ENCODE data around the gene P2RY14.

GRCh38 chr3:151303751-151304150 is 25.4 kb upstream of the P2RY14 start:
- TF ChIP-seq, protein P1, sequence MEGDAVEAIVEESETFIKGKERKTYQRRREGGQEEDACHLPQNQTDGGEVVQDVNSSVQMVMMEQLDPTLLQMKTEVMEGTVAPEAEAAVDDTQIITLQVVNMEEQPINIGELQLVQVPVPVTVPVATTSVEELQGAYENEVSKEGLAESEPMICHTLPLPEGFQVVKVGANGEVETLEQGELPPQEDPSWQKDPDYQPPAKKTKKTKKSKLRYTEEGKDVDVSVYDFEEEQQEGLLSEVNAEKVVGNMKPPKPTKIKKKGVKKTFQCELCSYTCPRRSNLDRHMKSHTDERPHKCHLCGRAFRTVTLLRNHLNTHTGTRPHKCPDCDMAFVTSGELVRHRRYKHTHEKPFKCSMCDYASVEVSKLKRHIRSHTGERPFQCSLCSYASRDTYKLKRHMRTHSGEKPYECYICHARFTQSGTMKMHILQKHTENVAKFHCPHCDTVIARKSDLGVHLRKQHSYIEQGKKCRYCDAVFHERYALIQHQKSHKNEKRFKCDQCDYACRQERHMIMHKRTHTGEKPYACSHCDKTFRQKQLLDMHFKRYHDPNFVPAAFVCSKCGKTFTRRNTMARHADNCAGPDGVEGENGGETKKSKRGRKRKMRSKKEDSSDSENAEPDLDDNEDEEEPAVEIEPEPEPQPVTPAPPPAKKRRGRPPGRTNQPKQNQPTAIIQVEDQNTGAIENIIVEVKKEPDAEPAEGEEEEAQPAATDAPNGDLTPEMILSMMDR (IDR thresholded peaks at IDR 0.05; ENCODE audit: extremely low read depth in 1 of 2, insufficient read depth in 1 of 2, low read depth in 1 of 2, low read length in 2 of 2): no peak
- TF ChIP-seq POLR2A (IDR thresholded peaks at IDR 0.05; ENCODE audit: low read depth, low read length): no peak
- no peak for TF ChIP-seq POLR2AphosphoS5 (IDR thresholded peaks at IDR 0.05; ENCODE audit: insufficient read depth, low read depth, low read length)

All from endothelial cell of umbilical vein (primary cell).